Smooth muscle cell (in vitro differentiated cells): ENCODE measurements around the gene ASB4. TPM values are rescaled to one million over a fixed set of nuclear protein-coding genes. Genes with fewer than 3 reads are reported as not detected.

ENCODE experiments used
- DNase-seq: peaks from one replicate; lab custom pipeline; 2025; ENCODE audit not compliant: unreplicated experiment; lab: John Stamatoyannopoulos, UW
- H2AFZ ChIP-seq: fragments of 200-600 bp; sonication (generic); 2 replicates; pipeline ENCODE4 v1.6.0; 2016; ENCODE audit warnings: antibody characterized with exemption, low read depth, mild to moderate bottlenecking
- H3F3A ChIP-seq: fragments of 200-600 bp; sonication (generic); 2 replicates; pipeline ENCODE4 v1.6.0; 2017; ENCODE audit warnings: antibody characterized with exemption, low read depth
- H3K27ac ChIP-seq: fragments of 200-600 bp; sonication (generic); 2 replicates; pipeline ENCODE4 v1.5.1; 2016; ENCODE audit warnings: low read depth, mild to moderate bottlenecking
- H3K27me3 ChIP-seq: fragments of 200-600 bp; sonication (generic); 2 replicates; pipeline ENCODE4 v1.6.1; 2016; ENCODE audit warnings: low read depth, mild to moderate bottlenecking
- H3K36me3 ChIP-seq: fragments of 200-600 bp; sonication (generic); 2 replicates; pipeline ENCODE4 v1.5.1; 2016; ENCODE audit warnings: low read depth
- H3K4me1 ChIP-seq: fragments of 200-600 bp; sonication (generic); 2 replicates; pipeline ENCODE4 v1.5.1; 2016; ENCODE audit warnings: low read depth
- H3K4me2 ChIP-seq: fragments of 200-600 bp; sonication (generic); 2 replicates; pipeline ENCODE4 v1.6.0; 2016; ENCODE audit warnings: mild to moderate bottlenecking
- H3K4me3 ChIP-seq: fragments of 200-600 bp; sonication (generic); 2 replicates; pipeline ENCODE4 v1.5.1; 2016; ENCODE audit warnings: mild to moderate bottlenecking
- H3K79me2 ChIP-seq: fragments of 200-600 bp; sonication (generic); 2 replicates; pipeline ENCODE4 v1.6.0; 2016; ENCODE audit warnings: low read depth, mild to moderate bottlenecking
- H3K9ac ChIP-seq: fragments of 200-600 bp; sonication (generic); 2 replicates; pipeline ENCODE4 v1.6.0; 2016; ENCODE audit warnings: low read depth
- H3K9me3 ChIP-seq: fragments of 200-600 bp; sonication (generic); replicated peaks from 2 replicates; pipeline ENCODE4 v1.5.1; 2016; ENCODE audit warnings: low read depth
- H4K20me1 ChIP-seq: fragments of 200-600 bp; sonication (generic); 2 replicates; pipeline ENCODE4 v1.6.0; 2016; ENCODE audit warnings: low read depth
- WGBS: methylation state at CpG from one replicate; pipeline ENCODE4 v1.1.7; 2016; ENCODE audit warnings: low lambda C conversion rate; 5-methylcytosine and 5-hydroxymethylcytosine counted together
- polyA plus RNA-seq: library from polyadenylated mRNA; unstranded; fragments of >200 nt; fragmentation: Nextera tagmentation; extraction: Ambion mirVana; gene quantifications from 2 replicates; pipeline ENCODE4 v1.2.1, GENCODE V29; 2016
- total RNA-seq: library from RNA; depleted of rRNA; stranded (reverse); fragments of >200 nt; gene quantifications from 2 replicates; pipeline ENCODE4 v1.2.3, GENCODE V29; 2014
- TF ChIP-seq, protein P1 (sequence below): fragments of 200-600 bp; sonication (generic); IDR thresholded peaks from 2 replicates; pipeline ENCODE4 v1.5.1; 2017; ENCODE audit warnings: borderline replicate concordance, mild to moderate bottlenecking, antibody characterized with exemption; ENCODE audit not compliant: insufficient read depth, poor library complexity, severe bottlenecking

The ASB4 gene
- total and polyA plus RNA-seq, 2 experiments from 2014 or later, result not detected

DNA sequence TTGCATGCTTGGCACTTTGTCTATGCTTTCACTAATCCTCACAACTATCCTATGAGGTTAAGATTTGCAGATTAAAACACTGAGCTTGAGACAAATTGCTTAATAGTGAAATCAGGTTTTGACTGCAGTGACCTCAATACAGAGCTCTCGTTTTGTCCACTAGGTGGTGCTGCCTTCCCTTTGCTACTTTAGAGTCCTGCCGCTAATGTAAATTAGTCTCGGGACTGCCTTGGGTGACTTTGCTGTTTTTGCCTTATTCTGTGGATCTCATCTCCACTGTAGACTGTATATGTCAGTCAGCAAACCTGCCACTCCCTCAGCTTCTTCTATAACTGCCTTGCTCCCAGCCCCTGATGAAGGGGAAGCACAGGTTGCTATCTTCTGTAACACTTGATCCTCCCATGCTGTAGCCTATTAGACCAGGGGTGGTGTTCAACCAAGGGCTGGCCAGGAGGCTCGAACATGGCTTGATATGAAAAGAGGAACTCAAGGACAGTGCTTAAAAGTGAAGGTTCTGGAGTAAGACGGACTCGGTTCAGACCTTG, 26.0 kb downstream of the ASB4 start:
- no peak overlapping the region for H3K4me3 ChIP-seq
- no peak overlapping the region for H3K27ac ChIP-seq
- DNase-seq, result no peak
- H2AFZ ChIP-seq, result no peak overlapping the region
- H3F3A ChIP-seq, result no peaks in the 10 kb centered on the region
- no peaks in the 10 kb centered on the region for H3K36me3 ChIP-seq
- TF ChIP-seq, protein P1, sequence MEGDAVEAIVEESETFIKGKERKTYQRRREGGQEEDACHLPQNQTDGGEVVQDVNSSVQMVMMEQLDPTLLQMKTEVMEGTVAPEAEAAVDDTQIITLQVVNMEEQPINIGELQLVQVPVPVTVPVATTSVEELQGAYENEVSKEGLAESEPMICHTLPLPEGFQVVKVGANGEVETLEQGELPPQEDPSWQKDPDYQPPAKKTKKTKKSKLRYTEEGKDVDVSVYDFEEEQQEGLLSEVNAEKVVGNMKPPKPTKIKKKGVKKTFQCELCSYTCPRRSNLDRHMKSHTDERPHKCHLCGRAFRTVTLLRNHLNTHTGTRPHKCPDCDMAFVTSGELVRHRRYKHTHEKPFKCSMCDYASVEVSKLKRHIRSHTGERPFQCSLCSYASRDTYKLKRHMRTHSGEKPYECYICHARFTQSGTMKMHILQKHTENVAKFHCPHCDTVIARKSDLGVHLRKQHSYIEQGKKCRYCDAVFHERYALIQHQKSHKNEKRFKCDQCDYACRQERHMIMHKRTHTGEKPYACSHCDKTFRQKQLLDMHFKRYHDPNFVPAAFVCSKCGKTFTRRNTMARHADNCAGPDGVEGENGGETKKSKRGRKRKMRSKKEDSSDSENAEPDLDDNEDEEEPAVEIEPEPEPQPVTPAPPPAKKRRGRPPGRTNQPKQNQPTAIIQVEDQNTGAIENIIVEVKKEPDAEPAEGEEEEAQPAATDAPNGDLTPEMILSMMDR, result peak; percentile 70
- H3K4me1 ChIP-seq, result peaks cover 9% of the 10 kb centered on the region
- no peaks in the 10 kb centered on the region for H3K79me2 ChIP-seq
- no peak overlapping the region for H3K9ac ChIP-seq
- no peak overlapping the region for H3K4me2 ChIP-seq
- no peaks in the 10 kb centered on the region for H3K9me3 ChIP-seq
- peaks cover 4% of the 10 kb centered on the region for H3K27me3 ChIP-seq
- H4K20me1 ChIP-seq, result no peaks in the 10 kb centered on the region
- WGBS, result 43% methylated on average over 6 of the region's 6 CpGs

DNA sequence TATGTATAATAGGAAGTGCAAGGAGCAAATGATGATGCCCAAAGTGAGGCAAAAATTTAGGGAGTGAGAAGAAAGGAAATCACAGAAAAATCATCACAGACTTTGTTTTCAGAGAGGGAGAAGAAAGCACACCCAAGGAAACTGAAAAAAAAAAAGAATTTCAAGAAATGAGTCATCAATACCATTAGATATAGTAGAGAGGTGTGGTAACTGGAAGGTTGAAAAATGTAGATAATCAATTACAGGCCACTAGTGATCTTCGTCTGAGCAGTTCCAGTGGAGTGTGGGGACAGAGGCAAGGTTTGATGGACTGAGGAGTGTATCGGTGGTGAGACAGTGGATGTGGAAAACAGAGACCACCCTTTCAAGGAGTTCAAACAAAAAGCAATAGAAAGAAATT, 31.7 kb downstream of the ASB4 start:
- no peaks in the 10 kb centered on the region for H3K36me3 ChIP-seq
- no peak overlapping the region for H3K27ac ChIP-seq
- TF ChIP-seq, protein P1, result no peak
- WGBS, result 86% methylated on average over 2 of the region's 2 CpGs
- H2AFZ ChIP-seq, result no peak overlapping the region
- no peak overlapping the region for H3K9ac ChIP-seq
- H3K4me1 ChIP-seq, result no peaks in the 10 kb centered on the region
- no peaks in the 10 kb centered on the region for H4K20me1 ChIP-seq
- DNase-seq, result no peak
- H3K27me3 ChIP-seq, result peaks cover 34% of the 10 kb centered on the region
- H3K4me2 ChIP-seq, result no peak overlapping the region
- H3K4me3 ChIP-seq, result no peak overlapping the region
- H3K79me2 ChIP-seq, result no peaks in the 10 kb centered on the region
- no peaks in the 10 kb centered on the region for H3K9me3 ChIP-seq
- no peaks in the 10 kb centered on the region for H3F3A ChIP-seq

DNA sequence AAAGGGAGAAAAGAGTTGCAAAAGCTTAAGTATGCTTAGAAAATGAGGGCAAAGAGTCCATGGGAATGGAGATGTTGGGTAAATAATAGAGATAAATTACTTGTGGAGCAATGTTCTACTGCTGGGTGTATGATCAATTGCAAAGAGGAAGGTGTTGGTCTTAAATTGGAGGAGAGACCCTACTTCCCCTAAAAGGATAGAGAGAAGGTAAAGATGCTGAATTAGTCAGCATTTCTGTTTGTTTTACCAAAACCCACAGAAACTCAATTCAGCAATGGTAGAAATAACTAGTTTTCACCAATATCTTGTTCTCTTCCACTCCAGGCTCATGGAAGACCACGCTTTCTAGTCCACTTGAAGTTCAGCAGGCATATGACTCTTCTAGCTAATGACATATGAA, 32.1 kb downstream of the ASB4 start:
- no peak for DNase-seq
- Histone ChIP-seq H3F3A (no peaks in the 10 kb centered on the region), H3K4me3 (no peak overlapping the region), H3K79me2 (no peaks in the 10 kb centered on the region), H3K9me3 (no peaks in the 10 kb centered on the region), H3K4me1 (no peaks in the 10 kb centered on the region), H3K36me3 (no peaks in the 10 kb centered on the region), H3K4me2 (no peak overlapping the region), H2AFZ (no peak overlapping the region), H4K20me1 (no peaks in the 10 kb centered on the region), H3K27ac (no peak overlapping the region), H3K27me3 (peaks cover 38% of the 10 kb centered on the region), H3K9ac (no peak overlapping the region)
- TF ChIP-seq, protein P1, result no peak
- 100% methylated on average over 1 of the region's 1 CpG for WGBS

DNA sequence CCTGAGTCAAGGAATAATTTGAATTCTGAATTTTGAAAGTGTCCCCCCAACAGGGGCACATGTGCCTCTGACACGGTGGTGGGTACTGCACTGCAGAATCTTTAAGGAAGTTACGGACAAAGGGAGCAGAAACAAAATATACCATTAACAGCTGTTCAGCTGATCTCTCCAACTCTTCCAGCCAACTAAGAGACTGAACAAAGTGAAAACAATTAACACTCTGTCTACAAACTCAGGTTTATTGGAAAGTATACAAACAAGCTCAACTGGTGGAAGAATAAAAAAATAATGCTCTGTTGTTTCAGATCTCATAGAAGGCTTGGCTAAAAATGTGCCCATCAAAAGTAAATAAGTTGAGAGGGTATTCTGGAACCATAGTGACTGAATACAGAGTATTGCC, 34.4 kb downstream of the ASB4 start:
- H4K20me1 ChIP-seq, result no peaks in the 10 kb centered on the region
- WGBS, result 66% methylated on average over 2 of the region's 2 CpGs

More for the DNA sequence above, 34.4 kb downstream of the ASB4 start:
- H3K27me3 ChIP-seq, result peaks cover 45% of the 10 kb centered on the region
- no peak overlapping the region for H3K4me2 ChIP-seq
- DNase-seq, result no peak
- no peaks in the 10 kb centered on the region for H3F3A ChIP-seq
- H3K79me2 ChIP-seq, result no peaks in the 10 kb centered on the region
- H3K9ac ChIP-seq, result no peak overlapping the region
- H3K27ac ChIP-seq, result no peak overlapping the region
- no peaks in the 10 kb centered on the region for H3K9me3 ChIP-seq
- no peak overlapping the region for H3K4me3 ChIP-seq
- H2AFZ ChIP-seq, result no peak overlapping the region
- H3K36me3 ChIP-seq, result no peaks in the 10 kb centered on the region
- TF ChIP-seq, protein P1, result no peak
- no peaks in the 10 kb centered on the region for H3K4me1 ChIP-seq
